MM.1S (cell line): Measurements from ENCODE around the gene SLAIN2.

Experiments used
- DNase-seq: peaks from one replicate; pipeline ENCODE4 v3.0.0-alpha.2; 2015
- H2AFZ ChIP-seq: fragments of 300-600 bp; sonication (generic); 2 replicates; pipeline ENCODE4 v1.6.0; 2016; ENCODE audit warnings: antibody characterized with exemption, low read length
- H3F3A ChIP-seq: fragments of 300-600 bp; sonication (generic); 2 replicates; pipeline ENCODE4 v1.6.1; 2016; ENCODE audit warnings: mild to moderate bottlenecking, antibody characterized with exemption, low read length, moderate library complexity, mixed read lengths; ENCODE audit not compliant: insufficient read depth
- H3K27ac ChIP-seq: fragments of 300-600 bp; sonication (generic); 2 replicates; pipeline ENCODE4 v1.5.1; 2016; ENCODE audit warnings: mild to moderate bottlenecking, low read length
- H3K27me3 ChIP-seq: fragments of 300-600 bp; sonication (generic); replicated peaks from 2 replicates; pipeline ENCODE4 v1.6.0; 2016; ENCODE audit warnings: low read length; ENCODE audit not compliant: insufficient read depth
- H3K36me3 ChIP-seq: fragments of 300-600 bp; sonication (generic); replicated peaks from 2 replicates; pipeline ENCODE4 v1.6.1; 2016; ENCODE audit warnings: mild to moderate bottlenecking, low read length, mixed read lengths; ENCODE audit not compliant: insufficient read depth
- H3K4me1 ChIP-seq: fragments of 300-600 bp; sonication (generic); 2 replicates; pipeline ENCODE4 v1.6.1; 2016; ENCODE audit warnings: low read length, mixed read lengths
- H3K4me2 ChIP-seq: fragments of 300-600 bp; sonication (generic); 2 replicates; pipeline ENCODE4 v1.6.0; 2016; ENCODE audit warnings: low read depth, low read length
- H3K4me3 ChIP-seq: fragments of 300-600 bp; sonication (generic); 2 replicates; pipeline ENCODE4 v1.5.1; 2016; ENCODE audit warnings: low read length, mixed read lengths
- H3K79me2 ChIP-seq: fragments of 300-600 bp; sonication (generic); 2 replicates; pipeline ENCODE4 v1.6.1; 2016; ENCODE audit warnings: mixed run types, low read length, mixed read lengths
- H3K9ac ChIP-seq: fragments of 300-600 bp; sonication (generic); 2 replicates; pipeline ENCODE4 v1.6.1; 2016; ENCODE audit warnings: low read length, mixed read lengths
- H3K9me2 ChIP-seq: fragments of 300-600 bp; sonication (generic); replicated peaks from 2 replicates; pipeline ENCODE4 v1.6.1; 2016; ENCODE audit warnings: mild to moderate bottlenecking, low read length, mixed read lengths; ENCODE audit not compliant: insufficient read depth
- H3K9me3 ChIP-seq: fragments of 300-600 bp; sonication (generic); replicated peaks from 2 replicates; pipeline ENCODE4 v1.6.1; 2016; ENCODE audit warnings: mild to moderate bottlenecking, low read length, mixed read lengths; ENCODE audit not compliant: insufficient read depth
- H4K20me1 ChIP-seq: fragments of 300-600 bp; sonication (generic); 2 replicates; pipeline ENCODE4 v1.6.1; 2016; ENCODE audit warnings: mild to moderate bottlenecking, low read length, moderate library complexity, mixed read lengths; ENCODE audit not compliant: insufficient read depth
- EZH2 ChIP-seq: fragments of 300-600 bp; sonication (generic); optimal IDR thresholded peaks from 2 replicates; pipeline ENCODE3; 2017; ENCODE audit warnings: low read depth, mild to moderate bottlenecking, antibody characterized with exemption, low read length, mixed read lengths
- EZH2phosphoT487 ChIP-seq: fragments of 300-600 bp; sonication (generic); IDR thresholded peaks from 2 replicates; pipeline ENCODE4 v1.6.1; 2018; ENCODE audit warnings: antibody characterized with exemption, low read length
- TF ChIP-seq, protein P1 (sequence below): fragments of 300-600 bp; sonication (generic); IDR thresholded peaks from 2 replicates; pipeline ENCODE4 v1.5.1; 2016; ENCODE audit warnings: antibody characterized with exemption, low read length, mixed read lengths

The SLAIN2 gene

DNA sequence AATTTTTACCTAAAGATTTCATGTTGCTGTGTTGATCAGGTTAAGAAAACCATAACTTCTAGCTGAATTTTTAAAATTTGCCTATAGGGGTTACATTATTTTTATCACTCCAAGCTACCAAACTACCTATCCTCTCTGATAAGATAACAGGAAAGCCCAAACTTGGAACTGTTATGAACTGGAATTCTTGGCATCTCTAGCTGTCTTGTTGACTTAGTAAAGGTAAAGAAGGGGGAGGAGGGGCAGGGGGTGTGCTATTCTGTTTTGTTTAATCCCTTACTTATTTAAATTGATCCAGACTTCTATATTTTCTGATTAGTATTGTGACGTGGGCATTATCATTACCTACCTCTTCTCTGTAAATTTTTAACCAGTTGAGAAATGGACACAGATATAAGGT is 54.7 kb downstream of the SLAIN2 start:
- Histone ChIP-seq H3K9ac (no peak overlapping the region), H3F3A (no peaks in the 10 kb centered on the region), H3K27me3 (no peaks in the 10 kb centered on the region), H3K4me1 (no peaks in the 10 kb centered on the region), H3K4me3 (no peak overlapping the region), H4K20me1 (no peaks in the 10 kb centered on the region), H3K9me2 (no peaks in the 10 kb centered on the region), H3K79me2 (no peaks in the 10 kb centered on the region), H2AFZ (no peak overlapping the region), H3K9me3 (no peaks in the 10 kb centered on the region), H3K36me3 (no peaks in the 10 kb centered on the region), H3K4me2 (no peak overlapping the region), H3K27ac (no peak overlapping the region)
- TF ChIP-seq EZH2 (no peak), EZH2phosphoT487 (no peak)
- TF ChIP-seq, protein P1, sequence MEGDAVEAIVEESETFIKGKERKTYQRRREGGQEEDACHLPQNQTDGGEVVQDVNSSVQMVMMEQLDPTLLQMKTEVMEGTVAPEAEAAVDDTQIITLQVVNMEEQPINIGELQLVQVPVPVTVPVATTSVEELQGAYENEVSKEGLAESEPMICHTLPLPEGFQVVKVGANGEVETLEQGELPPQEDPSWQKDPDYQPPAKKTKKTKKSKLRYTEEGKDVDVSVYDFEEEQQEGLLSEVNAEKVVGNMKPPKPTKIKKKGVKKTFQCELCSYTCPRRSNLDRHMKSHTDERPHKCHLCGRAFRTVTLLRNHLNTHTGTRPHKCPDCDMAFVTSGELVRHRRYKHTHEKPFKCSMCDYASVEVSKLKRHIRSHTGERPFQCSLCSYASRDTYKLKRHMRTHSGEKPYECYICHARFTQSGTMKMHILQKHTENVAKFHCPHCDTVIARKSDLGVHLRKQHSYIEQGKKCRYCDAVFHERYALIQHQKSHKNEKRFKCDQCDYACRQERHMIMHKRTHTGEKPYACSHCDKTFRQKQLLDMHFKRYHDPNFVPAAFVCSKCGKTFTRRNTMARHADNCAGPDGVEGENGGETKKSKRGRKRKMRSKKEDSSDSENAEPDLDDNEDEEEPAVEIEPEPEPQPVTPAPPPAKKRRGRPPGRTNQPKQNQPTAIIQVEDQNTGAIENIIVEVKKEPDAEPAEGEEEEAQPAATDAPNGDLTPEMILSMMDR: no peak
- DNase-seq: no peak

DNA sequence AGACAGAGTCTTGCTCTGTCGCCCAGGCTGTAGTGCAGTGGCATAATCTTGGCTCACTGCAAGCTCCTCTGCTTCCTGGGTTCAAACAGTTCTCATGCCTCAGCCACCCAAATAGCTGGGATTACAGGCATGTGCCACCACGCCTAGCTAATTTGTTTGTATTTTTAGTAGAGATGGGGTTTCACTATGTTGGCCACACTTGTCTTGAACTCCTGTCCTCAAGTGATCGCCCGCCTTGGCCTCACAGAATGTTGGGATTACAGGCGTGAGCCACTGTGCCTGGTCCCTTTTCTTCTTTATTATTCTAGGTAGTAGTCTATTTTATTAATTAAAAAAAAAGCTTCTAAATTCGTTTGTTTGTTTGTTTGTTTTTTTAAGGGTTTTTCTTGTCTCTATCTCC is 59.1 kb downstream of the SLAIN2 start:
- TF ChIP-seq EZH2phosphoT487 (no peak), EZH2 (no peak)
- TF ChIP-seq, protein P1: no peak
- Histone ChIP-seq H3K36me3 (no peaks in the 10 kb centered on the region), H3K27ac (no peak overlapping the region), H3K27me3 (no peaks in the 10 kb centered on the region), H3K79me2 (no peaks in the 10 kb centered on the region), H3K4me1 (no peaks in the 10 kb centered on the region), H3K9ac (no peak overlapping the region), H3K4me2 (no peak overlapping the region), H2AFZ (no peak overlapping the region), H4K20me1 (no peaks in the 10 kb centered on the region), H3K9me2 (no peaks in the 10 kb centered on the region), H3K9me3 (no peaks in the 10 kb centered on the region), H3F3A (no peaks in the 10 kb centered on the region), H3K4me3 (no peak overlapping the region)
- no peak for DNase-seq

DNA sequence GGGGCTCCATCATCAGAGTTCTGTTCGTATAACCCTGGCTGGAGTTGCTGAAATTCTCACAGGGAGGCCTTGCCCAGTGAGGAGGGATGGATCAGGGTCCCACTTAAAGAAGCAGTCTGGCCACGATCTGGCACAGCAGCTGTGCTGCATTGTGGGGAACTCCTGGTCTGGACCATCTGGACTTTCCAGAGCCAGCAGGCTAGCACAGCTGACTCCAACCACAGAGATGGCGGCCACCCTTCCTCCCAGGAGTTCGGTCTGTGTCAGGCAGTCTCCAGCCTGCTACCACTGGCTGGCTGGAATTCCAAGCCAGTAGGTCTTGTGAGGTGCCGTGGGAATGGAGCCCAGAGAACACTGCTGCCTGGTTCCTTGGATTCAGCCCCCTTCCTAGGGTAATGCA is 62.0 kb downstream of the SLAIN2 start:
- Histone ChIP-seq H4K20me1 (no peaks in the 10 kb centered on the region), H3K27me3 (no peaks in the 10 kb centered on the region), H3K79me2 (no peaks in the 10 kb centered on the region), H3K9me3 (no peaks in the 10 kb centered on the region), H2AFZ (no peak overlapping the region), H3K9ac (no peak overlapping the region), H3K4me1 (no peaks in the 10 kb centered on the region), H3K36me3 (no peaks in the 10 kb centered on the region), H3F3A (no peaks in the 10 kb centered on the region), H3K4me2 (no peak overlapping the region), H3K4me3 (no peak overlapping the region), H3K27ac (no peak overlapping the region), H3K9me2 (no peaks in the 10 kb centered on the region)
- no peak for DNase-seq
- TF ChIP-seq EZH2 (no peak), EZH2phosphoT487 (no peak)
- TF ChIP-seq, protein P1: no peak
